Endodermal cell (in vitro differentiated cells): ENCODE measurements around the gene KIAA0232. TPM values are rescaled to one million over a fixed set of nuclear protein-coding genes. Genes with fewer than 3 reads are reported as not detected.

Experiments
- DNase-seq: peaks from one replicate; pipeline ENCODE4 v3.0.0-alpha.2; 2017
- H3K27ac ChIP-seq: 2 replicates; pipeline ENCODE4 v1.5.1; 2013; ENCODE audit warnings: mild to moderate bottlenecking, low read depth, low read length, moderate library complexity
- H3K27me3 ChIP-seq: 2 replicates; pipeline ENCODE4 v1.6.1; 2013; ENCODE audit warnings: mild to moderate bottlenecking, low read length, moderate library complexity; ENCODE audit not compliant: insufficient read depth, control insufficient read depth, poor library complexity, severe bottlenecking
- H3K36me3 ChIP-seq: 2 replicates; pipeline ENCODE4 v1.7.0; 2013; ENCODE audit warnings: mild to moderate bottlenecking, low read length, moderate library complexity; ENCODE audit not compliant: control insufficient read depth, insufficient read depth
- H3K4me1 ChIP-seq: one replicate; pipeline ENCODE4 v1.7.0; 2013; ENCODE audit warnings: low read length; ENCODE audit not compliant: control insufficient read depth, insufficient read depth
- H3K4me3 ChIP-seq: 2 replicates; pipeline ENCODE4 v1.5.1; 2013; ENCODE audit warnings: mild to moderate bottlenecking, low read length, moderate library complexity
- H3K9ac ChIP-seq: 2 replicates; pipeline ENCODE4 v1.6.1; 2013; ENCODE audit warnings: mild to moderate bottlenecking, low read length, moderate library complexity; ENCODE audit not compliant: poor library complexity, severe bottlenecking; ENCODE audit errors: extremely low read depth
- H3K9me3 ChIP-seq: 2 replicates; pipeline ENCODE4 v1.6.1; 2013; ENCODE audit warnings: mild to moderate bottlenecking, low read length, moderate library complexity; ENCODE audit not compliant: control insufficient read depth
- H3K27ac Mint-ChIP-seq: 2 replicates; pipeline ENCODE4 v1.8.0; 2020; ENCODE audit warnings: mixed read lengths
- H3K27me3 Mint-ChIP-seq: 2 replicates; pipeline ENCODE4 v1.8.0; 2021; ENCODE audit warnings: mild to moderate bottlenecking, mixed read lengths; ENCODE audit not compliant: insufficient read depth
- H3K36me3 Mint-ChIP-seq: 2 replicates; pipeline ENCODE4 v1.8.0; 2020; ENCODE audit warnings: low read depth, mixed read lengths
- H3K4me1 Mint-ChIP-seq: 2 replicates; pipeline ENCODE4 v1.8.0; 2020; ENCODE audit warnings: mixed read lengths
- H3K4me3 Mint-ChIP-seq: 2 replicates; pipeline ENCODE4 v1.8.0; 2020; ENCODE audit warnings: mild to moderate bottlenecking, moderate library complexity, mixed read lengths
- H3K9me3 Mint-ChIP-seq: 2 replicates; pipeline ENCODE4 v1.8.0; 2020; ENCODE audit warnings: mild to moderate bottlenecking, mixed read lengths
- CTCF ChIP-seq: fragments of 200-600 bp; sonication (generic); conservative IDR thresholded peaks from 2 replicates; pipeline ENCODE4 v1.5.0; 2021; ENCODE audit warnings: antibody characterized with exemption, mild to moderate bottlenecking
- WGBS, 2 experiments: methylation state at CpG; one replicate each; pipeline versions ENCODE4 v1.1.5 to v1.1.7; 2013; ENCODE audit warnings: missing lambda C conversion rate in 2 of 2, mixed read lengths in 1 of 2; ENCODE audit not compliant: insufficient coverage in 1 of 2, insufficient read length in 1 of 2; 5-methylcytosine and 5-hydroxymethylcytosine counted together
- total RNA-seq, 2 donors: library from RNA; stranded (reverse); fragmentation: NEBNext Ultra II Directional in 1 of 2; extraction: Animal tissue kit (Norgen Biotek cat#: 25700) in 1 of 2; gene quantifications; 2 replicates in 1 of 2; 3 replicates in 1 of 2; pipeline ENCODE4 v1.2.1, GENCODE V29; 2021

Gene KIAA0232
- total RNA-seq, 2 donors from 2014 or later = 32.9 to 43.5 TPM

- Mint-ChIP-seq H3K27ac (no peak overlapping the region), H3K4me3 (no peak overlapping the region), H3K36me3 (peaks cover 53% of the 10 kb centered on the region), H3K9me3 (peaks cover 30% of the 10 kb centered on the region), H3K27me3 (no peaks in the 10 kb centered on the region), H3K4me1 (peaks cover 16% of the 10 kb centered on the region)
- Histone ChIP-seq H3K4me3 (no peak overlapping the region), H3K36me3 (peaks cover 36% of the 10 kb centered on the region), H3K9ac (no peak overlapping the region), H3K27me3 (no peaks in the 10 kb centered on the region), H3K27ac (no peak overlapping the region), H3K4me1 (peaks cover 3% of the 10 kb centered on the region), H3K9me3 (peaks cover 32% of the 10 kb centered on the region)
- DNase-seq = no peak
- TF ChIP-seq CTCF = no peak
- WGBS, 2 experiments = 90% methylated on average over 1 of the region's 2 CpGs; no CpG with 5 or more reads in 1 of the 2 experiments
Observed at GRCh38 chr4:6824071-6824470, 41.5 kb downstream of the KIAA0232 start.

GRCh38 chr4:6824772-6825402 lies 42.4 kb downstream of the KIAA0232 start:
- no peak for TF ChIP-seq CTCF
- Mint-ChIP-seq H3K36me3 (peaks cover 46% of the 10 kb centered on the region), H3K27ac (no peak overlapping the region), H3K4me1 (peaks cover 16% of the 10 kb centered on the region), H3K9me3 (peaks cover 22% of the 10 kb centered on the region), H3K4me3 (no peak overlapping the region), H3K27me3 (no peaks in the 10 kb centered on the region)
- Histone ChIP-seq H3K27ac (no peak overlapping the region), H3K4me3 (no peak overlapping the region), H3K4me1 (peaks cover 3% of the 10 kb centered on the region), H3K9ac (no peak overlapping the region), H3K36me3 (peaks cover 35% of the 10 kb centered on the region), H3K9me3 (peaks cover 24% of the 10 kb centered on the region), H3K27me3 (no peaks in the 10 kb centered on the region)
- no peak for DNase-seq
- 90 to 94% methylated on average over 4 of the region's 5 CpGs for WGBS, 2 experiments

- 88 to 98% methylated on average over 5 to 6 of the region's 6 CpGs for WGBS, 2 experiments
- Mint-ChIP-seq H3K36me3 (peaks cover 45% of the 10 kb centered on the region), H3K9me3 (peaks cover 17% of the 10 kb centered on the region), H3K4me3 (no peak overlapping the region), H3K27ac (no peak overlapping the region), H3K27me3 (no peaks in the 10 kb centered on the region), H3K4me1 (peaks cover 16% of the 10 kb centered on the region)
- Histone ChIP-seq H3K4me1 (peaks cover 3% of the 10 kb centered on the region), H3K9me3 (peaks cover 19% of the 10 kb centered on the region), H3K9ac (no peak overlapping the region), H3K27ac (no peak overlapping the region), H3K4me3 (no peak overlapping the region), H3K27me3 (no peaks in the 10 kb centered on the region), H3K36me3 (peaks cover 36% of the 10 kb centered on the region)
- TF ChIP-seq CTCF = no peak
- no peak for DNase-seq
Observed at GRCh38 chr4:6825403-6825802, 42.9 kb downstream of the KIAA0232 start.
